SK-N-MC (cell line): ENCODE results near the gene RING1.

ENCODE experiments used
- DNase-seq: peaks from one replicate; pipeline ENCODE4 v3.0.0-alpha.2; 2011; ENCODE audit warnings: low read depth, low spot score
- H3K27ac ChIP-seq: fragments of 200-600 bp; sonication (generic); 2 replicates; pipeline ENCODE4 v1.5.1; 2016; ENCODE audit warnings: mixed run types
- H3K36me3 ChIP-seq: fragments of 200-600 bp; sonication (generic); 2 replicates; pipeline ENCODE4 v1.6.1; 2017; ENCODE audit warnings: antibody characterized with exemption, low read length, mixed read lengths; ENCODE audit not compliant: insufficient read depth
- H3K4me3 ChIP-seq: fragments of 200-600 bp; sonication (generic); 2 replicates; pipeline ENCODE4 v1.5.1; 2016
- H3K9ac ChIP-seq: fragments of 200-600 bp; sonication (generic); 2 replicates; pipeline ENCODE4 v1.8.0; 2017; ENCODE audit warnings: mixed run types, mixed read lengths; ENCODE audit not compliant: insufficient read length
- H3K9me3 ChIP-seq: fragments of 200-600 bp; sonication (generic); 2 replicates; pipeline ENCODE4 v1.6.1; 2017; ENCODE audit warnings: low read depth, mild to moderate bottlenecking, antibody characterized with exemption, low read length, moderate library complexity, mixed read lengths
- EZH2 ChIP-seq: fragments of 200-600 bp; sonication (generic); IDR thresholded peaks from one replicate; pipeline ENCODE4 v1.6.1; 2017; ENCODE audit warnings: antibody characterized with exemption
- FOXP2 ChIP-seq: optimal IDR thresholded peaks from 2 replicates; pipeline ENCODE3; 2011; ENCODE audit warnings: mild to moderate bottlenecking, moderate library complexity; ENCODE audit not compliant: insufficient read depth; ENCODE audit errors: extremely low read length, control extremely low read depth
- POLR2AphosphoS5 ChIP-seq: IDR thresholded peaks from 2 replicates; pipeline ENCODE4 v1.6.1; 2012; ENCODE audit warnings: mild to moderate bottlenecking, low read depth, low read length, borderline replicate concordance

RING1 gene

DNA sequence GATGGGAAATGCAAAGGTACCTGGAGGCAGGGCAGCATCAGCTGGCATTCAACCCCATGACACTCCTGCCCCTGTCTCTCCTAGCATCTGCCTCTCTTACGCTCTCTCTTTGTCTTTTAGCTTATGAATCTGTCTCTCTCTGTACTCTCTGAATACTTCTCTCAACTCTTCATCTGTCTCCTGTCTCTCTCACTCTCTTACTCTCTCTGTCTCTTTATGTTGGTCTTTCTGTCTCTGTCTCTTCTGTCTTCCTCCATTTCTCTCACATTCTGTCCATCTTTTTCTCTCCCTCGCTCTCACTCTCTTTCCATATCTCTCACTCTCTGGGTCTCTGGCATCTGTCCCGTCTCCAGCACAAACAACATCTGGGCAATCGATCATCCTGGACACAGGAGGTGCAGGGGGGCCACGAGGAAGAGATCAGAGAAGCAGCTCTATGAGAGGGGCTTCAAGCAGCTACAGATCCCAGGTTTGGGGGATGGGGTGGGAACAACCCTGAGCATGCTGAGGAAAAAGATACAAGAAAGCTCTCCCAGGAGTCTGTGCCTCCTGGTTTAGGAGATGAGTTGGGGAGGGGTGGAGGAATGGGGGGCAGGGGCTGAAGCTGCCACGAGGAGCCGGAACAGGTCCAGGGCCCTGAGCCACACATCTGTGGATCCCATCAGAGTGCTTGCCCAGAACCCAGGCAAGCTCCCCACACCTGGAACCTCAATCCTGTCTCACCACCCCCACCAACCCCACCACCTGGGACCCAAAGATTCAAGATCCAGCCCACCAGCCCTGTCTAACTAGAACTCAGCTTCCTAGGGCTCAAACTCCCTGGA, 18.5 kb upstream of the RING1 start:
- Histone ChIP-seq H3K36me3 (peaks cover 4% of the 10 kb centered on the region; the same call in 1 of the 2 replicates), H3K9ac (no peak overlapping the region), H3K27ac (no peak overlapping the region), H3K9me3 (no peaks in the 10 kb centered on the region), H3K4me3 (no peak overlapping the region)
- DNase-seq, result no peak
- TF ChIP-seq POLR2AphosphoS5 (no peak), EZH2 (no peak), FOXP2 (no peak)

- no peak overlapping the region for H3K4me3 ChIP-seq
- H3K27ac ChIP-seq, result no peak overlapping the region
- TF ChIP-seq POLR2AphosphoS5 (no peak), FOXP2 (no peak), EZH2 (no peak)
- no peaks in the 10 kb centered on the region for H3K9me3 ChIP-seq
- no peak for DNase-seq
- H3K36me3 ChIP-seq, result peaks cover 12% of the 10 kb centered on the region; the same call in 1 of the 2 replicates
- H3K9ac ChIP-seq, result no peak overlapping the region
These were observed 17.7 kb upstream of the RING1 start for GRCh38 chr6:33190504-33191107.

- Histone ChIP-seq H3K27ac (no peak overlapping the region), H3K9me3 (no peaks in the 10 kb centered on the region), H3K9ac (no peak overlapping the region), H3K36me3 (peaks cover 21% of the 10 kb centered on the region), H3K4me3 (no peak overlapping the region)
- TF ChIP-seq FOXP2 (no peak), POLR2AphosphoS5 (no peak), EZH2 (no peak)
- no peak for DNase-seq
These were observed 16.8 kb upstream of the RING1 start for GRCh38 chr6:33191383-33192104.

DNA sequence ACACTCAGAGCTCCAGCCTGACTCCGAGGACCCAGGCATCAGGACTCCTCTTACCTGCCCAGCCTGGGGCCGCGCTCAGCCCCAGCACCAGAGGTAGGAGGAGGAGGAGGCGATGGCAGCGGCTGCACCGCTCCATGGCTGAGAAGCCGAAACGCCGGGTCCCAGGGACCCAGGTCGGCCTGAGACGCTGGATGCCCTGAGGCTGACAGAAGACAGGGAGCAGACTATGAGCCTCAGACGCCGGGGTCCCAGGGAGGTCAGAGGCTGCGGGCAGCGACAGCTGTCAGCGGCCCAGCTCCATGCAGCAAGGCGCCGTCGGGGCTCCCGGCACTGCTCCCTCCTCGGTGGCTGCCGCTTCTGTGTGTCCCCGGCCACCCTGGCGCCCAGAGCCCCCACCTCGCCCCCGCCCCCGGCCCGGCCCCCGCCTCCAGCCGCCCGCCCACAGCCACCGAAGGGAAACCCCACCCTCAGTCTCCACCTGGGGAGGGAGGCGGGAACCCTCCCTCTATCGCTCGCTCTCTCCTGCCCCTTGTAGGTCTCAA, 16.1 kb upstream of the RING1 start, which contains the start of gene COL11A2:
Gene COL11A2, minus strand, starts transcription at position 363 of the 542 bp plus-strand sequence. Its CDS starts 227 bp downstream, at position 136.
- no peak for DNase-seq
- no peak within 1 kb of the TSS for H3K27ac ChIP-seq
- peak within 1 kb of the TSS; percentile 3; the same call in 1 of the 2 replicates for H3K4me3 ChIP-seq
- peak within 1 kb of the TSS; percentile 37 for H3K9ac ChIP-seq
- no peaks in the 10 kb centered on the region for H3K9me3 ChIP-seq
- TF ChIP-seq FOXP2, result no peak
- no peak for TF ChIP-seq POLR2AphosphoS5
- no peak for TF ChIP-seq EZH2
- peaks cover 28% of the 10 kb centered on the region for H3K36me3 ChIP-seq

- H3K9me3 ChIP-seq, result no peaks in the 10 kb centered on the region
- no peak overlapping the region for H3K27ac ChIP-seq
- peak overlapping the region; percentile 37 for H3K9ac ChIP-seq
- peaks cover 30% of the 10 kb centered on the region for H3K36me3 ChIP-seq
- no peak for DNase-seq
- TF ChIP-seq POLR2AphosphoS5, result peak; percentile 41; the same call in 1 of the 2 replicates
- no peak for TF ChIP-seq EZH2
- H3K4me3 ChIP-seq, result peak overlapping the region; percentile 3; the same call in 1 of the 2 replicates
These were observed 15.4 kb upstream of the RING1 start for GRCh38 chr6:33192671-33193602.

GRCh38 chr6:33193619-33194018, 14.7 kb upstream of the RING1 start:
- H3K27ac ChIP-seq, result no peak overlapping the region
- H3K4me3 ChIP-seq, result no peak overlapping the region
- no peak for TF ChIP-seq FOXP2
- no peak for TF ChIP-seq EZH2
- TF ChIP-seq POLR2AphosphoS5, result no peak
- H3K9me3 ChIP-seq, result no peaks in the 10 kb centered on the region
- DNase-seq, result no peak
- peaks cover 30% of the 10 kb centered on the region for H3K36me3 ChIP-seq
- no peak overlapping the region for H3K9ac ChIP-seq

- peaks cover 30% of the 10 kb centered on the region for H3K36me3 ChIP-seq
- no peak for TF ChIP-seq POLR2AphosphoS5
- no peak for TF ChIP-seq EZH2
- TF ChIP-seq FOXP2, result no peak
- no peaks in the 10 kb centered on the region for H3K9me3 ChIP-seq
- no peak overlapping the region for H3K27ac ChIP-seq
- DNase-seq, result no peak
- H3K4me3 ChIP-seq, result no peak overlapping the region
- no peak overlapping the region for H3K9ac ChIP-seq
These were observed 13.8 kb upstream of the RING1 start for GRCh38 chr6:33194431-33194979.
